ENCODE data around the gene CAP1.

CAP1 gene

GRCh38 chr1:40049725-40050124 lies 9.2 kb downstream of the CAP1 start:
- peak; percentile 54 for DNase-seq (ENCODE audit: low read depth)
- no peak overlapping the region for H3K4me3 ChIP-seq (ENCODE audit: low read length)
- TF ChIP-seq CTCF (conservative IDR thresholded peaks at IDR 0.05; ENCODE audit: low read depth, low read length), result no peak

- TF ChIP-seq CTCF (conservative IDR thresholded peaks at IDR 0.05; ENCODE audit: low read depth, low read length), result no peak
- DNase-seq (ENCODE audit: low read depth), result no peak
- H3K4me3 ChIP-seq (ENCODE audit: low read length), result no peak overlapping the region
Observed at GRCh38 chr1:40050863-40051262, 10.3 kb downstream of the CAP1 start.

- no peak for DNase-seq (ENCODE audit: low read depth)
- TF ChIP-seq CTCF (conservative IDR thresholded peaks at IDR 0.05; ENCODE audit: low read depth, low read length), result no peak
- no peak overlapping the region for H3K4me3 ChIP-seq (ENCODE audit: low read length)
Observed at GRCh38 chr1:40053138-40053887, 12.8 kb downstream of the CAP1 start.

GRCh38 chr1:40056519-40057309 lies 16.2 kb downstream of the CAP1 start:
- H3K4me3 ChIP-seq (ENCODE audit: low read length), result no peak overlapping the region
- TF ChIP-seq CTCF (conservative IDR thresholded peaks at IDR 0.05; ENCODE audit: low read depth, low read length), result no peak
- no peak for DNase-seq (ENCODE audit: low read depth)

- no peak for DNase-seq (ENCODE audit: low read depth)
- TF ChIP-seq CTCF (conservative IDR thresholded peaks at IDR 0.05; ENCODE audit: low read depth, low read length), result no peak
- no peak overlapping the region for H3K4me3 ChIP-seq (ENCODE audit: low read length)
Observed at GRCh38 chr1:40057310-40058030, 16.9 kb downstream of the CAP1 start.

GRCh38 chr1:40058097-40058452 lies 17.5 kb downstream of the CAP1 start:
- TF ChIP-seq CTCF (conservative IDR thresholded peaks at IDR 0.05; ENCODE audit: low read depth, low read length), result no peak
- no peak overlapping the region for H3K4me3 ChIP-seq (ENCODE audit: low read length)
- no peak for DNase-seq (ENCODE audit: low read depth)

Data from retinal pigment epithelial cell (primary cell).